Omental fat pad (tissue), 4 donors: ENCODE measurements around the gene ZNF560. TPM values are rescaled to one million over a fixed set of nuclear protein-coding genes. Genes with fewer than 3 reads are reported as not detected.
A peak's percentile ranks its signal among the peaks of the same experiment; 100 is the strongest.

Experiments used
- ATAC-seq: fragments of 150-250 bp; one replicate; pipeline ENCODE4 v1.9.1; 2016; ENCODE audit warnings: mild to moderate bottlenecking, moderate library complexity; ENCODE audit not compliant: low FRiP score
- DNase-seq: peaks from one replicate; pipeline ENCODE4 v3.0.0-alpha.2; 2019; ENCODE audit warnings: low spot score
- CTCF ChIP-seq, 3 donors: fragments of 450-650 bp; IDR thresholded peaks; one replicate each; pipeline ENCODE4 v1.5.1; 2016 to 2017; ENCODE audit warnings: antibody characterized with exemption in 3 of 3, mild to moderate bottlenecking in 3 of 3, moderate library complexity in 2 of 3
- total RNA-seq, 4 donors: library from RNA; depleted of rRNA; stranded (reverse); fragments of >200 nt; gene quantifications; one replicate each; pipeline ENCODE4 v1.1.0, GENCODE V29; 2016

Gene ZNF560
- total RNA-seq, 4 donors from 2014 or later, result 0.79 TPM; not detected in 3

GRCh38 chr19:9435279-9436268 is 62.8 kb downstream of the ZNF560 start, which contains the start of gene ZNF266:
Gene ZNF266, minus strand, starts transcription at chr19:9435573. Its CDS starts 15,484 bp downstream, at chr19:9420089.
- peak in 1 of 3 donors; percentile 76 for TF ChIP-seq CTCF (IDR thresholded peaks at IDR 0.05)
- DNase-seq (peak; percentile 88), ATAC-seq (peak; percentile 88)

- DNase-seq (no peak), ATAC-seq (no peak)
- TF ChIP-seq CTCF (IDR thresholded peaks at IDR 0.05), result no peak
Measured at GRCh38 chr19:9431475-9431874, 66.9 kb downstream of the ZNF560 start.

GRCh38 chr19:9430444-9430843 is 68.0 kb downstream of the ZNF560 start:
- no peak for ATAC-seq
- no peak for DNase-seq
- TF ChIP-seq CTCF (IDR thresholded peaks at IDR 0.05), result no peak

- TF ChIP-seq CTCF (IDR thresholded peaks at IDR 0.05), result no peak
- no peak for DNase-seq
- ATAC-seq, result no peak
Measured at GRCh38 chr19:9427941-9428340, 70.5 kb downstream of the ZNF560 start.

Other genes with a start within 250 kb of the ZNF560 start
- gene OR7E24, start 247.7 kb downstream of the ZNF560 start, total RNA-seq, result not detected
- gene ZNF699, start 188.8 kb downstream of the ZNF560 start, total RNA-seq, result 10 to 100 TPM in 1 of 4 donors, 1 to 10 TPM in 3; 3.7 to 12.9 (median 7.2) TPM
- gene ZNF559, start 174.4 kb downstream of the ZNF560 start, total RNA-seq, result 10 to 100 TPM in 3 of 4 donors, 1 to 10 TPM in 1; 7.8 to 33.6 (median 11.5) TPM
- 10 to 100 TPM in 1 of 4 donors, 1 to 10 TPM in 3; 1.8 to 10.2 (median 2.9) TPM for gene ZNF177, start 135.6 kb downstream of the ZNF560 start, total RNA-seq
- gene ZNF266, start 63.0 kb downstream of the ZNF560 start, total RNA-seq, result 10 to 100 TPM; 15.6 to 28.4 (median 20.3) TPM
- gene ZNF426, start 40.0 kb upstream of the ZNF560 start, total RNA-seq, result 10 to 100 TPM; 10.0 to 21.1 (median 11.4) TPM
- 10 to 100 TPM; 20.0 to 63.0 (median 31.8) TPM for gene ZNF121, start 85.9 kb upstream of the ZNF560 start, total RNA-seq
- 10 to 100 TPM; 17.5 to 27.1 (median 26.2) TPM for gene ZNF561, start 122.6 kb upstream of the ZNF560 start, total RNA-seq
- gene ZNF562, start 176.5 kb upstream of the ZNF560 start, total RNA-seq, result 10 to 100 TPM; 19.5 to 40.4 (median 23.4) TPM